ENCODE results near the gene ARL15.

- TF ChIP-seq CTCF (IDR thresholded peaks at IDR 0.05) = no peak
- TF ChIP-seq POLR2A (IDR thresholded peaks at IDR 0.05) = no peak
Measured at GRCh38 chr5:54224103-54224826, 86.1 kb downstream of the ARL15 start.
